H9 (cell line): ENCODE results near the gene CMYA5. TPM values are rescaled to one million over a fixed set of nuclear protein-coding genes. Genes with fewer than 3 reads are reported as not detected.

Source experiments
- DNase-seq: peaks from one replicate; pipeline ENCODE4 v3.0.0-alpha.2; 2017
- H2AFZ ChIP-seq: one replicate; pipeline ENCODE4 v1.6.1; 2013; ENCODE audit warnings: mild to moderate bottlenecking, low read length, control low read depth, moderate library complexity
- H2AK5ac ChIP-seq: 2 replicates; pipeline ENCODE4 v1.6.1; 2013; ENCODE audit warnings: low read length, control low read depth, mixed read lengths; ENCODE audit not compliant: insufficient read length
- H2BK120ac ChIP-seq: one replicate; pipeline ENCODE4 v1.6.1; 2013; ENCODE audit warnings: low read depth, mild to moderate bottlenecking, low read length, control low read depth, inconsistent platforms; ENCODE audit not compliant: poor library complexity, severe bottlenecking
- H2BK12ac ChIP-seq: 2 replicates; pipeline ENCODE4 v1.6.1; 2013; ENCODE audit warnings: low read length, control low read depth, mixed read lengths, low read depth; ENCODE audit not compliant: insufficient read length
- H2BK15ac ChIP-seq: 2 replicates; pipeline ENCODE4 v1.6.1; 2013; ENCODE audit warnings: low read depth, low read length, control low read depth
- H2BK20ac ChIP-seq: one replicate; pipeline ENCODE4 v1.6.1; 2013; ENCODE audit warnings: low read depth, mild to moderate bottlenecking, low read length, control low read depth, inconsistent platforms; ENCODE audit not compliant: poor library complexity, severe bottlenecking
- H2BK5ac ChIP-seq: 2 replicates; pipeline ENCODE4 v1.6.1; 2013; ENCODE audit warnings: low read length, control low read depth, mixed read lengths; ENCODE audit not compliant: insufficient read length
- H3K14ac ChIP-seq: 2 replicates; pipeline ENCODE4 v1.6.1; 2013; ENCODE audit warnings: low read length, control low read depth; ENCODE audit not compliant: insufficient read depth
- H3K18ac ChIP-seq: 2 replicates; pipeline ENCODE4 v1.6.1; 2013; ENCODE audit warnings: low read depth, mild to moderate bottlenecking, mixed read lengths, low read length, control low read depth; ENCODE audit not compliant: insufficient read length
- H3K23ac ChIP-seq: 2 replicates; pipeline ENCODE4 v1.6.1; 2013; ENCODE audit warnings: low read length, control low read depth, mixed read lengths, low read depth; ENCODE audit not compliant: insufficient read length
- H3K23me2 ChIP-seq: 2 replicates; pipeline ENCODE4 v1.6.1; 2013; ENCODE audit warnings: low read depth, mild to moderate bottlenecking, mixed read lengths, low read length, control low read depth; ENCODE audit not compliant: insufficient read length, poor library complexity, severe bottlenecking
- H3K27ac ChIP-seq: 2 replicates; pipeline ENCODE4 v1.5.1; 2013; ENCODE audit warnings: low read length, control low read depth, mixed read lengths, low read depth; ENCODE audit not compliant: insufficient read length
- H3K27me3 ChIP-seq: 2 replicates; pipeline ENCODE4 v1.6.1; 2013; ENCODE audit warnings: low read length, control low read depth, inconsistent platforms; ENCODE audit not compliant: insufficient read depth
- H3K4ac ChIP-seq: 2 replicates; pipeline ENCODE4 v1.6.1; 2013; ENCODE audit warnings: low read depth, mild to moderate bottlenecking, control low read depth, inconsistent platforms, low read length, moderate library complexity
- H3K4me1 ChIP-seq: 2 replicates; pipeline ENCODE4 v1.6.1; 2013; ENCODE audit warnings: low read length, control low read depth, inconsistent platforms; ENCODE audit not compliant: insufficient read depth
- H3K4me2 ChIP-seq: 2 replicates; pipeline ENCODE4 v1.6.1; 2013; ENCODE audit warnings: low read length, control low read depth, mixed read lengths; ENCODE audit not compliant: insufficient read length, insufficient read depth
- H3K56ac ChIP-seq: 2 replicates; pipeline ENCODE4 v1.6.1; 2013; ENCODE audit warnings: low read depth, mild to moderate bottlenecking, mixed read lengths, low read length, control low read depth; ENCODE audit not compliant: insufficient read length
- H3K79me1 ChIP-seq: 2 replicates; pipeline ENCODE4 v1.6.1; 2013; ENCODE audit warnings: low read depth, mild to moderate bottlenecking, moderate library complexity, low read length, control low read depth, inconsistent platforms; ENCODE audit not compliant: insufficient read depth, poor library complexity, severe bottlenecking
- H3K79me2 ChIP-seq: 2 replicates; pipeline ENCODE4 v1.6.1; 2013; ENCODE audit warnings: low read length, control low read depth, inconsistent platforms; ENCODE audit not compliant: insufficient read depth
- H3K9ac ChIP-seq: 2 replicates; pipeline ENCODE4 v1.6.1; 2013; ENCODE audit warnings: low read length, control low read depth, mixed read lengths; ENCODE audit not compliant: insufficient read length; ENCODE audit errors: extremely low read depth
- H3K9me3 ChIP-seq: one replicate; pipeline ENCODE4 v1.6.1; 2013; ENCODE audit warnings: low read depth, low read length, inconsistent platforms; ENCODE audit not compliant: control insufficient read depth
- H3T11ph ChIP-seq: one replicate; pipeline ENCODE4 v1.6.1; 2013; ENCODE audit warnings: mild to moderate bottlenecking, low read length, control low read depth, inconsistent platforms
- H4K20me1 ChIP-seq: one replicate; pipeline ENCODE4 v1.6.1; 2013; ENCODE audit not compliant: control insufficient read depth, insufficient read length, insufficient read depth
- H4K5ac ChIP-seq: 2 replicates; pipeline ENCODE4 v1.6.1; 2013; ENCODE audit warnings: low read depth, mild to moderate bottlenecking, mixed read lengths, low read length, control low read depth; ENCODE audit not compliant: insufficient read length
- H4K8ac ChIP-seq: replicated peaks from 2 replicates; pipeline ENCODE4 v1.6.1; 2013; ENCODE audit warnings: low read length, control low read depth, mixed read lengths, low read depth; ENCODE audit not compliant: insufficient read length
- H4K91ac ChIP-seq: 2 replicates; pipeline ENCODE4 v1.6.1; 2013; ENCODE audit warnings: low read depth, mild to moderate bottlenecking, moderate library complexity, mixed read lengths, low read length, control low read depth; ENCODE audit not compliant: insufficient read length
- H3K27ac Mint-ChIP-seq, 3 experiments: 2 replicates in 2 of 3; 3 replicates in 1 of 3; pipeline ENCODE4 v1.8.0; 2020 to 2021; ENCODE audit warnings: mixed read lengths in 3 of 3, mild to moderate bottlenecking in 1 of 3, moderate library complexity in 1 of 3
- H3K27me3 Mint-ChIP-seq: 2 replicates; pipeline ENCODE4 v1.8.0; 2021; ENCODE audit warnings: low read depth, mild to moderate bottlenecking, moderate library complexity, mixed read lengths
- H3K36me3 Mint-ChIP-seq, 3 experiments: 2 replicates in 2 of 3; 3 replicates in 1 of 3; pipeline ENCODE4 v1.8.0; 2020 to 2021; ENCODE audit warnings: low read depth in 3 of 3, mixed read lengths in 3 of 3; ENCODE audit not compliant: insufficient read depth in 1 of 3
- H3K4me1 Mint-ChIP-seq, 2 experiments: 2 replicates each; pipeline ENCODE4 v1.8.0; 2020; ENCODE audit warnings: mixed read lengths in 2 of 2
- H3K4me3 Mint-ChIP-seq, 2 experiments: 2 replicates in 1 of 2; 3 replicates in 1 of 2; pipeline ENCODE4 v1.8.0; 2020 to 2021; ENCODE audit warnings: mild to moderate bottlenecking in 2 of 2, mixed read lengths in 2 of 2, moderate library complexity in 1 of 2
- H3K9me3 Mint-ChIP-seq, 2 experiments: 2 replicates in 1 of 2; 3 replicates in 1 of 2; pipeline ENCODE4 v1.8.0; 2020; ENCODE audit warnings: mild to moderate bottlenecking in 2 of 2, mixed read lengths in 2 of 2, moderate library complexity in 1 of 2
- CTCF ChIP-seq: fragments of 200-600 bp; sonication (generic); conservative IDR thresholded peaks from 3 replicates; pipeline ENCODE4 v1.8.0; 2021; ENCODE audit warnings: antibody characterized with exemption, mild to moderate bottlenecking
- WGBS: extraction: QIAGEN DNeasy Blood & Tissue Kit; methylation state at CpG from one replicate; pipeline ENCODE4 v1.1.7; 2013; ENCODE audit warnings: missing lambda C conversion rate, low lambda C conversion rate, mixed read lengths; ENCODE audit not compliant: insufficient read length; ENCODE audit errors: extremely low coverage; 5-methylcytosine and 5-hydroxymethylcytosine counted together
- total RNA-seq: library from RNA; stranded (reverse); gene quantifications from 2 replicates; pipeline ENCODE4 v1.2.1, GENCODE V29; 2021

CMYA5 gene
- total RNA-seq, 1 experiment from 2014 or later = 1.8 TPM

- Histone ChIP-seq H2AFZ (no peak overlapping the region), H3K18ac (no peak overlapping the region), H3K79me1 (no peaks in the 10 kb centered on the region), H2BK5ac (no peak overlapping the region), H3T11ph (no peak overlapping the region), H2BK120ac (no peak overlapping the region), H3K4ac (no peak overlapping the region), H3K23ac (no peak overlapping the region), H2BK12ac (no peak overlapping the region), H3K79me2 (no peaks in the 10 kb centered on the region), H4K5ac (no peak overlapping the region), H4K20me1 (no peaks in the 10 kb centered on the region), H2BK15ac (no peak overlapping the region), H4K91ac (no peak overlapping the region), H3K4me2 (no peak overlapping the region), H3K56ac (no peak overlapping the region), H3K4me1 (no peaks in the 10 kb centered on the region), H3K9ac (no peak overlapping the region), H3K9me3 (no peaks in the 10 kb centered on the region), H3K23me2 (no peaks in the 10 kb centered on the region), H3K27me3 (no peaks in the 10 kb centered on the region), H3K27ac (no peak overlapping the region), H2AK5ac (no peak overlapping the region), H3K14ac (no peak overlapping the region), H4K8ac (no peak overlapping the region), H2BK20ac (no peak overlapping the region)
- DNase-seq = no peak
- H3K36me3 Mint-ChIP-seq = peaks cover 8 to 17% (median 10%) of the 10 kb centered on the region in 3 experiments
- WGBS = no CpG with 5 or more reads among the region's 4 CpGs
- no peak overlapping the region for H3K4me3 Mint-ChIP-seq
- peaks cover 5% of the 10 kb centered on the region for H3K27me3 Mint-ChIP-seq
- no peak for TF ChIP-seq CTCF
- H3K4me1 Mint-ChIP-seq = peaks cover 11 to 18% of the 10 kb centered on the region in 2 experiments
- no peak overlapping the region; a peak in 1 of 7 replicates for H3K27ac Mint-ChIP-seq
- H3K9me3 Mint-ChIP-seq = peaks cover 13 to 18% of the 10 kb centered on the region in 2 experiments; a peak in 3 of 5 replicates
Observed at GRCh38 chr5:79773612-79774011, 84.0 kb downstream of the CMYA5 start.
